Caki2 (cell line): ENCODE data around the gene KRTAP6-2. TPM values are rescaled to one million over a fixed set of nuclear protein-coding genes. Genes with fewer than 3 reads are reported as not detected.

ENCODE experiments used
- DNase-seq: peaks from one replicate; pipeline ENCODE4 v3.0.0-alpha.2; 2015; ENCODE audit warnings: low read depth
- in situ Hi-C: cut with HindIII; loops from 2 replicates; pipeline ENCODE4 v1.10.0; 2016; ENCODE audit warnings: low sequenced_read_pairs, low pct_unique_long_range_greater_than_20kb, mixed read lengths
- total RNA-seq: library from RNA; depleted of rRNA; stranded (reverse); fragments of >200 nt; shearing (Covaris generic); gene quantifications from 2 replicates; pipeline ENCODE4 v1.2.3, GENCODE V29; 2014; ENCODE audit warnings: low replicate concordance; rRNA removed

KRTAP6-2 gene, protein sequence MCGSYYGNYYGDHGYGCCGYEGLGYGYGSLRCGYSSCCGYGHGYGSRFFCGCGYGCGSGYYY
- total RNA-seq, result not detected in 2 replicates

DNA sequence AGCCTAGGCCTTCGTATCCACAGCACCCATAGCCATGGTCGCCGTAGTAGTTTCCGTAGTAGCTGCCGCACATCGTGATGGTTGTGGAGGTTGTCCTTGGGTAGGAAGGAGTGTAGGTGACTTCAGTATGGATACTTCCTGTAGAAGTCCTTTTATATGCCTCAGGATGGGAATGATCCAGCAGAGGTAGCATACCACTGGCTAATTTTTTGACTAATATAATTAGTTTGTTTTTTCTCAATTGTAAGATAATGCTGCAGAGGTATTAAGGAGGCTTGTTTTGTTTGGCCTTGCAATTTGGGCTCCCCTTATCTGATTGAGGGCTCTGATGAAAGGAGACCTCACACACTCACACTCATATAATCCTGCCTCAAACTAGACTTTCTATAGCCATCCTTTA lies at the start of gene KRTAP6-2:
Gene KRTAP6-2 (minus strand): TSS at position 101 of the 400 bp plus-strand sequence. CDS start 28 bp downstream, at position 73.
- in situ Hi-C loops, result no loop called here
- no peak for DNase-seq

DNA sequence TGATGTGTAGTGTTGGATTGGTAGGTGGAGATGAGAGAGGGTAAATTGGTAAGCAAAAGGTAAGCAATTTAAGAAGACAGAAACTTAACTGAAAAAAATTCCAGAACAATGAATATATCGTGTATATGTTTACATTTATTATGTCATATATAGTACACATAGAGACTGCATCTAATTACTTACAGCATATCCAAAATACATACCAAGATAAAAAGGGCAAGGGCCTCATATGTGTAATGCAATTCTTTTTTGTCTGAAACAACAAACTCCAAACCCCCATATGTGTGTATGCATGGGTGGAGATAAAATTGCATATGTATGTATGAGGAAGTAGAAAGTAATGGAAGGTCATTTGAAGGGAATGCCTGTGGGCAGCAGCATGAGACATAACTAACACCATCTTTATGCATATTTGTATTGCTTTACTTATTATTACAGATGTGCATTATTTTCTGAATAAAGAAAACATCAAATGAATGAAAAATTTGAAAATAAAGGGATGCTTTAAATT lies 48.3 kb upstream of the KRTAP6-2 start:
- in situ Hi-C loops, result no loop called here

DNA sequence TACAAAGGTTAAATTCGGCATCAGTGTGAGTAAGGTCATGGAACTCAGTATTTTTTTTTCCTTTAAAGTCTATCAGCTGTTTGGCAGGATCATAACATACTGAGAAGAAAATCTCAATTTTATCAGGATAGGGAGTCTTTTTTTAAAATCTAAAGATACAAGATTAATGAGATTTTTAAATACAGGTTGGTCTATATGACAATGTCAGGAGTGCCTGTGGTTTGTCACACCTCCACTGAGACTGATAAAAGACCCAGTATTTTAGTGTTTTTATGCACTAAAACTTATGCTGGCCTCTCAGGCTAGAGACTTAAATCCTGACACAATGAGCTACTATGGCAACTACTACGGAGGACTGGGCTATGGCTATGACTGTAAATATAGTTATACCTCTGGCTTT lies 43.9 kb upstream of the KRTAP6-2 start, which contains the start of gene KRTAP20-3:
Gene KRTAP20-3 (plus strand): TSS at position 301 of the 400 bp plus-strand sequence.
- no peak for DNase-seq
- in situ Hi-C loops, result no loop called here

More for the DNA sequence above, 48.3 kb upstream of the KRTAP6-2 start:
- no peak for DNase-seq

DNA sequence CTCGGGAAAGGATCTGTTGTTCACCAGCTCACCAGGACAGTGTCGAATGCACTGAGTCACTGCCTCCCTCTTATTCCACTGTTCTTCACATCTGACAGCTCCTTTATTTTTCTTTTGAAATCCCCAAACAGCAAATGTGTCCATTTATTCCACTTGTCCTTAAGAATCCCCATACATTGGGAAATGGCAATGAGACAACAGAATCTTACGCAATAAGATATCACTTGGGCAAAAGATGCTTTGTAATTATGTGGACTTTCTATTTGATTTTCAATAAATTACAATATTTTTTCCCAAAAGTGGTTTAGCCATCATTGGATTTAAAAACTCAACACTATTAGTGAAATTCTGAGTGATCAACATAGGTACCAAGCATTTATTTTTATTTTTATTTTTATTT lies 40.0 kb upstream of the KRTAP6-2 start:
- DNase-seq, result no peak
- in situ Hi-C loops, result no loop called here

DNA sequence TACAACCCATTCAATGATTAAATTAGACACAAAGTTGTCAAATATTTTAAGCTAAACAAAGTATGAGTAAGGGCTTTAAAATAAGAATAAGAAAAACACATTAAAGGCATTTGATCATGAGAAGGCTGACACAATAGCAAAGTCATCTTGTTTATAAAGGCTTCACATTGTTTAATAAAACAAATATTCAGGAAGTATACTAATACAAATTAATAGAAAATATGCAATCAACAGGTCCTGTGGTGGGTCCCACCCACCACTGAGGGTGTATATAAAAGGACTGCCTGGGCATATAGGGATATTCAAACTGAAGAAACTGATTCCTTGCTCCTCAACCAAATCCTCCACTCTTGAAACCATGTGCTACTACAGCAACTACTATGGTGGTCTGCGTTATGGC lies 36.2 kb upstream of the KRTAP6-2 start, which contains the start of gene KRTAP20-2:
Gene KRTAP20-2 (plus strand): TSS at position 301 of the 400 bp plus-strand sequence. CDS start 58 bp downstream, at position 359.
- in situ Hi-C loops, result no loop called here
- DNase-seq, result no peak

DNA sequence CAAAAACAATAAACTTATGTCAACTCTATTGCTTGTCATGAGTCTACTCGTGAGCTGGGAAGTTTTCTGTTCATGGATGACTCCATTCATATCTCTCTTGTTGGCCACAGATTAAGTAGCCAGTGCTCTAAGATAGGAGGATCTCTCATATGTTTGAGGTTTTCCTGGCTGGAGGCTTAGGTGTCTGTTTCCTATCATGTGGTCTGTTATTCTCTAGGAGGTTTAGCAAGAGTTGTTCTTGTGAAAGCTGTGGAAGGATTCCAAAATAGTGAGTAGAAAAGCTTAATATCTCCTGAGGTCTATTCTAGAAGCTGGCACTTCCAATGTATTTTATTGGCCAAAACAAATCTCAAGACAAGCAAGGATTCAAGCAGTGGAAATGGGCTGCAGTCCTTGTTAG lies 30.5 kb upstream of the KRTAP6-2 start:
- DNase-seq, result no peak
- in situ Hi-C loops, result no loop called here

DNA sequence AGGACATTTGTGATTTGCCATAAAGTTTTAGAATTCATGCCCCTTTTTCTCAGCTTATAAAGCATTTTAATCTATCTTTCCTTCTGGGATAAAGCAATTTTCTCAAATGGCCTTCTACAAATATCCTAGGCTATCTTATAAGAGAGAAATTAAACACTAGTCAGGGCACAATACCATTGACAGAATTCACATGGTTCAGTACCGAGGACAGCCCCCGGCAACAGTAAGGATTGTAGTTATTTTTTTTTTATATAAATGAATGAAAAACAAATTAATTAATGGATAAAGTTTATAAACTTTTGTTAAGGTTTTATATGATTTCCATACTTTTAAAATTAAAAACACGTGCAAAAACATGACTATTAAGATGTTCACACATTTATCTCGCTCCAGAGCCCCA lies 29.4 kb upstream of the KRTAP6-2 start:
- in situ Hi-C loops, result no loop called here
- no peak for DNase-seq

DNA sequence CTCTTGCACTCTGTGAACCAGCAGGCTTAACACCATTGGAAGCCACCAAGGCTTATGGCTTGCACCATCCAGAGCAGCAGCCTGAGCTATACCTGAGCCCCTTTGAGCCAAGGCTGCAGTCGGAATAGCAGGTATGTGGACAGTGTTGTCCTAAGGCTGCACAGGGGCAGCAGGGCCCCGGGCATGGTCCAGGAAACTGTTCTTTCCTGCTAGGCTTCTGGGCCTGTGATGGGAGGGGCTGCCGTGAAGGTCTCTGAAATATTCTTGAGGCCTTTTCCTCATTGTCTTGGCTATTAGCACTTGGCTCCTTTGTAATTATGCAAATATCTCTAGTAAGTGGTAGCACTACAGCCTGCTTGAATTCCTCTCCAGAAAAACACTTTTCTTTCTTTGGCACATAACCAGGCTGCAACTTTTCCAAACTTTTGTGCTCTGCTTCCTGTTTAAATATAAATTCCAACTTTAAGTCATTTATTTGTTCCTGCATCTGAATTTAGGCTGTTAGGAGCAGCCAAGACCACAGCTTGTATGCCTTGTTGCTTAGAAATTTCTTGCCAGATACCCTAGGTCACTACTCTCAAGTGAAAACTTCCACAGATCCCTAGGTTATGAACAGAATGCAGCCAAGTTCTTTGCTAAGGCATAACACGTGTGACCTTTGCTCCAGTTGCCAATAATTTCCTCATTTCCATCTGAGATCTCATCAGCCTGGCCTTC lies 26.9 kb upstream of the KRTAP6-2 start:
- in situ Hi-C loops, result no loop called here

DNA sequence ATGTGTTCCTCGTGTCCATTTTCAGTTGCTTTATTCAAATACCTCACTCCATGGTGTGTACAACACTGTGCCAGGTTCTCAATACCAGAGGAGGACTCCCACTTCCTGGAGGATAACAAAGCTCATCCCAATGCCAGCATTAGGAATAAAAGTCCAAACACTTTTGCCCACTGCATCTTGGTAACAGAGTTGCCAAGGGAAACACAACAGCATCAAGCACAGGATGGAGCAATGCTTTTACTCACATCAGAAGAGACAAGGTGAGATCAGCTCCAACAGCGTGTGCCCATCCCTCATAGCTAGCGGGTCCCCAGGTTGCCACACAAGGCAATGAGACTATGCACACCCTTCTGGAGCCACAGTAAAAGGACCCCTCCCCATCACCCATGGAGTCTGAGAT lies 24.7 kb upstream of the KRTAP6-2 start:
- DNase-seq, result no peak
- in situ Hi-C loops, result no loop called here

More for the DNA sequence above, 26.9 kb upstream of the KRTAP6-2 start:
- DNase-seq, result no peak

DNA sequence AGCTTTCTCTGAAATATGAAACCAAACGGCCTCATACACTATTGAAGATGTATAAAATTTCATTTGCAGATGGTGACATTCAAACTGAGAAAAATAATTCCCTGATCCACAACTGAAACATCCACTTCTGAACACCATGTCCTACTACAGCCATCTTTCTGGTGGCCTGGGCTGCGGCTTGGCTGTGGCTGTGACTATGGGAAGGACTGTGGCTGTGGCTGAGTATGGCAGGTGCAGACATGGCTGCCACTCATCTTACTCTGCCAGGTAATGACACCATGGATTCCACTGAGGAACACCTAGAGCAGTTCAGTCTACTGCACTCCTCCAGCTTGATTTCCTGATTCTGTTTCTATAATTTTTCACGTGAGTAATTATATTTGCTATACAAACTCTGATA lies 21.8 kb upstream of the KRTAP6-2 start, which contains the start of gene KRTAP20-4:
Gene KRTAP20-4 (plus strand): TSS at position 106 of the 400 bp plus-strand sequence.
- in situ Hi-C loops, result no loop called here

DNA sequence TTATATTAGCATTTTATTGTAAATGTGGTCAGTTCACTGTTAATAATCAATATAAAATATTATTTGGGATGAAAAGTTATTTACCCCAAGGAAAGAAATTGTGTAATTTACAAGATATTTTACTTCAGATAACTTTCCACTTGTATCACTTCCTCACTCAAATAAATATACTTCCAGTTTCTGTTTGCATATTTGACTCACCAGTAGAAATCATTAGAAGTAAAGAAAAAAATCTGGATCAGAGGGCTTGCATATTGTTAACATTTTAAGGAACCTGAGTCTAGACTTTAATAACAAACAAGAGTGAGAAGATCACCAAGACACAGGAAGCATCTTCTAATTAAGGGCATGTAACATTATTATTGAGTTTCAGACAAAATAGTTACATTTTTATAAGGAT lies 21.4 kb upstream of the KRTAP6-2 start:
- in situ Hi-C loops, result no loop called here
- DNase-seq, result no peak

More for the DNA sequence above, 21.8 kb upstream of the KRTAP6-2 start, which contains the start of gene KRTAP20-4:
- no peak for DNase-seq

DNA sequence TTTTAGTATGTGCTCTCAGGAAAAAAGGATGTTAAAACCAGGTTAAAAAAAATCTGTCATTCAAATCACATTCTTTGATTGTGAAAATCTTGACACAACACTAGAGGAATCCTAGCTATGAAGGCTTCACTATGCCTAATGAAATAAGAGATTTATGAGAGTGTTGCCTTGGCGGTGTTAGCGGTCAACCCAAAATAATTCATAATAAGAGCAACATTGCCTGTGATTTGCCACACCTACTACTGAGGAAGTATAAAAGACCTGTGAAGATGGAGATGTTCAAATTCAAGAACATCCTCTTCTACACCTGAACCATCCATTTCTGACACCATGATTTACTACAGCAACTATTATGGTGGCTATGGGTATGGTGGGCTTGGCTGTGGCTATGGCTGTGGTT lies 17.4 kb upstream of the KRTAP6-2 start, which contains the start of gene KRTAP20-1:
Gene KRTAP20-1 (plus strand): TSS at position 301 of the 400 bp plus-strand sequence. CDS start 30 bp downstream, at position 331.
- DNase-seq, result no peak
- in situ Hi-C loops, result no loop called here

DNA sequence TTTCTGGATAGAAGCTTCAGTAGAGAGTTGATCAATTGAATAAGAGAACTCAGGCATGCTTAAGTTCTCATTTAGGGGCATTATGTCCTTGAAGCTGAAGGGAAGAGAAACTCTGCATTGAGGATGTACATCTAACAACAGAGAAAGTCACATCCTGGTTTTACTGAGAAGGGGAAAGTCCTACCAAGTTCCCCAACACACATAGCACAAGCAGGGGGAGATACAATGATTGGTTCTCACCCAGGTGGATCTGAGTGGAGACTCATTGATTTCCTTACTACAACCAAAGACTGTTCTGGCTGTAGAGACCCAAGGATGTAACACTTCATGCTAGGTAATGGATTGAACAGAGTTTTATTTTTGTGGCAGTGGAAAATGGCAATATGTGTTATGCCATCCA lies 16.5 kb upstream of the KRTAP6-2 start:
- in situ Hi-C loops, result no loop called here
- no peak for DNase-seq

DNA sequence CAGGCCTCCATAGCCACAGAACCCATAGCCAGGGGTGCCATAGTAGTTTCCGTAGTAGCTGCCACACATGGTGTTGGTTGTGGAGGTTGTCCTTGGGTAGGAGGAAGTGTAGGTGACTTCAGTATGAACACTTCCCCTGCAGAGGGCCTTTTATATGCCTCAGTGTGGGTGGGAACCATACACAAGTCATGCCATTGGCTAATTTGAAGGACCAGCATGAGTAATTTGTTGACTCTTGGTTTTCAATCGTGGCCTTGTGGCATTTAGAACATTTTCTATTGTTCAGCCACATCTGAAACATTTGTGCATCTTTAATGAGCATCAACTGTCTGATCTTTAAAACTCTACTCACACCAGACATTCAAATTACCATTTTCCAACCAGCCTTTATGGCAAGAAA lies 15.1 kb upstream of the KRTAP6-2 start, which contains the start of gene KRTAP6-1:
Gene KRTAP6-1 (minus strand): TSS at position 95 of the 400 bp plus-strand sequence. CDS start 26 bp downstream, at position 69.
- in situ Hi-C loops, result no loop called here
- no peak for DNase-seq

DNA sequence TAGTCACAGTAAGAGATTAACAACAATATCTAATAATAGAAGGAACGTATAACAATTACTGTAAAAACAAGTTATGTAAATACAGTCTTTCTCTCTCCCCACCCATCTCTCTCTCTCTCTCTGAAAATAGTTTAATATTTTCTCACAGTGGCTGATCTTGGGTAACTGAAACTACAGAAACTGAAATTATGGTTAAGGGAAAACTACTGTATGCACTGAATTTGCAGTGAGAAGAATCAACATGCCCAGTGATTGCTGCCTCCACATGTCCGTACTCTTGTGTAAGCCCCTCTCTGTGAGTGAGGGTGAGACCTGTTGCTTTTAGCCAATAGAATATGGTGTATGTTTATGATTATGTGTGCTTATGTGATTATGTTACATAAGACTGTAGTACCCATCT lies 13.4 kb upstream of the KRTAP6-2 start:
- no peak for DNase-seq
- in situ Hi-C loops, result no loop called here

DNA sequence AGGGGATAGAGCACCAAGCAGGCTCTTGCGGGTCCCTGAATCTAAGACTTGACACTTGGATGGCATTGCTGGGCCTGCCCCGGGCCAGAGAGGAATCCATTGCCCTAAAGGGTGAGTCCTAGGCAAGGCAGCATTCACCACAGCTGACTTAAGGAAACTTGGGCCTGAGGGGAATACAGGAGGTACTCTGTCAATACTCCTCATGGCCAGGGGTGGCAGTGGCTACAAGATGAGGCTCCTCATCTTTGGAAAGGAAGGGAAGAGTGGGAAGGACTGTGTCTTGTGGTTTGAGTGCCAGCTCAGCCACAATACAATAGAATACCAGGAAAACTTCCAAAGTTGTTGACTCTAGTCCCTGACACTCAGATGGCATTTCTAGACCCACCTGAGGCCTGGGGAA lies 7.3 kb upstream of the KRTAP6-2 start:
- in situ Hi-C loops, result no loop called here
- DNase-seq, result no peak

DNA sequence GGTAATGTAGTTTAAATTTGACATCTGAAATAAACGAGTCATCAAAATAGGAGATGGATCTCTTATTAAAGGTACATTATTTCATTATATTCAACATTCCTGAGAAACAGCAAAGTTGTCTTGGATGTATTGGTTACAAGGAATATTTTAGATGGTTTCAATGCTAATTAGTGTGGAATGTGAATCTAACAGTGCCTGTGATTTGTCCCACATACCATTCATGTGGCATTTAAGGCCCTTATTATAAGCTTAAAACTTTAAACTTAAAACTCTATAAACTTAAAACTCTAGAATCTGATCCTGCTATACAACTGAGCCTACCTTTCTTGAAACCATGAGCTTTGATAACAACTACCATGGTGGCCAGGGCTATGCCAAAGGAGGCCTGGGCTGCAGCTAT lies 2.1 kb upstream of the KRTAP6-2 start, which contains the start of gene KRTAP22-1:
Gene KRTAP22-1 (plus strand): TSS at position 301 of the 400 bp plus-strand sequence.
- DNase-seq, result no peak
- in situ Hi-C loops, result no loop called here

DNA sequence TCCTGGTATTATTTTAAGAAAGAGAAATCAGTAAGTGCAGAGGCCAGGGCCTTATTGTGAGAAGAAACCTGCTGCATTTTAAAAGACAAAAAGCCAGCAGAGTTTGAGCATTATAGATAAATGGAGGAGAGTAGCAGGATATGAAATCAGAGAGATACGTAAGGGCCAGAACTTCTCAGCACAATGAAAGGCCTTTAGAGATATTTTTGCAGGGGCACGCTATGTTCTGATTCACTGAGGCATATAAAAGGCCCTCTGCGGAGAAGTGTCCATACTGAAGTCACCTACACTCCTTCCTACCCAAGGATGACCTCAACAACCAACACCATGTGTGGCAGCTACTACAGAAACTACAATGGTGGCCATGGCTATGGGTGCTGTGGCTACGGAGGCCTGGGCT lies 6.6 kb downstream of the KRTAP6-2 start, which contains the start of gene KRTAP6-3:
Gene KRTAP6-3 (plus strand): TSS at position 301 of the 400 bp plus-strand sequence. CDS start 6 bp downstream, at position 307.
- in situ Hi-C loops, result no loop called here
- no peak for DNase-seq

DNA sequence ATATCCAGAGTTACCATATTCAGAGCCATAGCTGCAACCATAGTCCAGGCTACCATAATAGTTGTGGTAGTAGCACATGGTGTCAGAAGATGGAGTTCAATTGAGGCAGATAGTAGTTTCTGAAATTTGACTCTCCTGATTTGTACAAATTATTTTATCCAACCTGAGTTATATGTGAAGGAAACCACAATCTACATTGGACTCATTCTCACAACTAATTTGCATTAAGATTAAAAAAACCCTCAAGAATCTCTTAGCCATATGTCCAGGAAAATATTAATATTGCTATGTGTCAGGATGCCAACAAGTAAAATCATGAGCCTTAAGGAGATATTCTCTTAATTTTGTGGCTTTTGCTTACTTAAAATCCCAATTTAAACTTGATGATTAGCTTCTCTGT lies 8.4 kb downstream of the KRTAP6-2 start, which contains the start of gene KRTAP22-2:
Gene KRTAP22-2 (minus strand): TSS at position 101 of the 400 bp plus-strand sequence.
- in situ Hi-C loops, result no loop called here

More for the DNA sequence above, 8.4 kb downstream of the KRTAP6-2 start, which contains the start of gene KRTAP22-2:
- no peak for DNase-seq
